HepG2 (cell line): ENCODE measurements around the gene RGS10. TPM values are rescaled to one million over a fixed set of nuclear protein-coding genes. Genes with fewer than 3 reads are reported as not detected.

ENCODE experiments used
- ATAC-seq: fragments of 200-7000 bp; cut with Tn5 transposase; 3 replicates; pipeline ENCODE4 v1.9.1; 2020; ENCODE audit warnings: mild to moderate bottlenecking, moderate library complexity
- BruUV-seq: library from RNA; stranded (reverse); fragments of 400-500 nt; replicated peaks from 2 replicates; lab custom pipeline; 2021; lab: Mats Ljungman, UMichigan
- CTCF ChIA-PET: fragments of 300-600 bp; formaldehyde crosslinking; extraction: SDS; loops from one replicate; lab custom pipeline; 2021; ENCODE audit warnings: low total read pairs, inconsistent platforms, low intra/inter-chr PET ratio; lab: Yijun Ruan, JAX
- POLR2A ChIA-PET: fragments of 350-600 bp; sonication (Branson Sonifier 250); formaldehyde crosslinking; loops from one replicate; lab custom pipeline; 2020; ENCODE audit warnings: antibody characterized with exemption, inconsistent platforms; lab: Yijun Ruan, JAX
- DNase-seq: peaks from one replicate; pipeline ENCODE4 v3.0.0-alpha.2; 2015; ENCODE audit warnings: low spot score
- FAIRE-seq: peaks from 3 replicates; lab custom pipeline; 2011; peaks lifted over from hg19 to GRCh38; lab: Jason Lieb, UNC
- H2AFZ ChIP-seq: one replicate; pipeline ENCODE4 v1.6.1; 2011; ENCODE audit warnings: low read length, inconsistent platforms
- H3K27ac ChIP-seq: fragments of 300-600 bp; 3 replicates; pipeline ENCODE4 v1.8.0; 2011; ENCODE audit warnings: mixed run types, mild to moderate bottlenecking, mixed read lengths, low read length, inconsistent platforms; ENCODE audit not compliant: insufficient read depth; ENCODE audit errors: extremely low read length
- H3K27me3 ChIP-seq, 2 experiments: fragments of 200-600 bp in 1 of 2; 2 replicates in 1 of 2; 3 replicates in 1 of 2; pipeline versions ENCODE4 v1.6.0 to v1.8.0; 2011; ENCODE audit warnings: low read length in 2 of 2, mild to moderate bottlenecking in 2 of 2, moderate library complexity in 2 of 2, inconsistent platforms in 1 of 2; ENCODE audit not compliant: insufficient read depth in 2 of 2, control insufficient read depth in 1 of 2
- H3K36me3 ChIP-seq, 2 experiments: fragments of 200-600 bp in 1 of 2; replicated peaks in 1 of 2; 2 replicates in 1 of 2; 3 replicates in 1 of 2; pipeline versions ENCODE4 v1.5.1 to v1.8.0; 2011; ENCODE audit warnings: low read length in 2 of 2, inconsistent platforms in 1 of 2; ENCODE audit not compliant: insufficient read depth in 2 of 2, control insufficient read depth in 1 of 2
- H3K4me1 ChIP-seq: 2 replicates; pipeline ENCODE4 v1.5.1; 2012; ENCODE audit warnings: low read length, inconsistent platforms; ENCODE audit not compliant: insufficient read depth
- H3K4me2 ChIP-seq: 2 replicates; pipeline ENCODE4 v1.6.0; 2011; ENCODE audit warnings: low read depth, low read length, inconsistent platforms
- H3K4me3 ChIP-seq, 3 experiments: fragments of 200-600 bp in 1 of 3; sonication (generic), shearing (Covaris generic) in 1 of 3; replicated peaks in 1 of 3; 2 replicates each; pipeline ENCODE4 v1.5.1; 2011 to 2016; ENCODE audit warnings: low read length in 3 of 3, inconsistent platforms in 2 of 3, low read depth in 2 of 3, mild to moderate bottlenecking in 2 of 3, control low read depth in 1 of 3, mixed read lengths in 1 of 3; ENCODE audit not compliant: insufficient read depth in 1 of 3
- H3K79me2 ChIP-seq: one replicate; pipeline ENCODE4 v1.6.1; 2011; ENCODE audit warnings: low read length, inconsistent platforms; ENCODE audit not compliant: insufficient read depth
- H3K9ac ChIP-seq: 2 replicates; pipeline ENCODE4 v1.6.0; 2011; ENCODE audit warnings: mild to moderate bottlenecking, low read depth, low read length, inconsistent platforms; ENCODE audit not compliant: insufficient read depth
- H3K9me3 ChIP-seq: 2 replicates; pipeline ENCODE4 v1.5.1; 2012; ENCODE audit warnings: mild to moderate bottlenecking, low read length
- H4K20me1 ChIP-seq: 2 replicates; pipeline ENCODE4 v1.6.0; 2011; ENCODE audit warnings: inconsistent platforms, mild to moderate bottlenecking, low read length, moderate library complexity; ENCODE audit not compliant: insufficient read depth
- ATRX ChIP-seq: sonication (generic); formaldehyde crosslinking; IDR thresholded peaks from 2 replicates; pipeline ENCODE4 v1.4.0; 2020; ENCODE audit warnings: missing genetic modification reagents, borderline replicate concordance
- BCL6 ChIP-seq: IDR thresholded peaks from 2 replicates; pipeline ENCODE4 v1.6.1; 2016; ENCODE audit warnings: missing genetic modification reagents, missing compliant biosample characterization
- CHCHD3 ChIP-seq: sonication (generic); formaldehyde crosslinking; IDR thresholded peaks from 2 replicates; pipeline ENCODE4 v1.8.0; 2022; ENCODE audit warnings: mild to moderate bottlenecking, missing genetic modification reagents, moderate library complexity
- FOXA3 ChIP-seq: IDR thresholded peaks from 2 replicates; pipeline ENCODE4 v1.6.1; 2016; ENCODE audit warnings: missing genetic modification reagents, missing compliant biosample characterization
- HOXD1 ChIP-seq: sonication (generic); formaldehyde crosslinking; IDR thresholded peaks from 2 replicates; pipeline ENCODE4 v1.5.0; 2020; ENCODE audit warnings: missing genetic modification reagents
- ONECUT2 ChIP-seq: sonication (generic); formaldehyde crosslinking; IDR thresholded peaks from 2 replicates; pipeline ENCODE4 v1.4.0; 2020; ENCODE audit warnings: missing genetic modification reagents
- RAD51 ChIP-seq: fragments of 450-650 bp; IDR thresholded peaks from 2 replicates; pipeline ENCODE4 v1.6.1; 2016; ENCODE audit warnings: borderline replicate concordance
- RARG ChIP-seq: sonication (generic); formaldehyde crosslinking; IDR thresholded peaks from 2 replicates; pipeline ENCODE4 v1.4.0; 2020; ENCODE audit warnings: low read depth, mild to moderate bottlenecking, missing genetic modification reagents
- RFXAP ChIP-seq: sonication (generic); formaldehyde crosslinking; IDR thresholded peaks from 2 replicates; pipeline ENCODE4 v1.4.0; 2020; ENCODE audit warnings: missing genetic modification reagents, borderline replicate concordance
- SP1 ChIP-seq, 2 experiments: fragments of 450-650 bp in 1 of 2; sonication (generic) in 1 of 2; formaldehyde crosslinking in 1 of 2; IDR thresholded peaks; 2 replicates each; pipeline versions ENCODE4 v1.4.0 to v1.6.1; 2016 to 2020; ENCODE audit warnings: missing genetic modification reagents in 1 of 2
- ZBTB1 ChIP-seq: sonication (generic); formaldehyde crosslinking; IDR thresholded peaks from 2 replicates; pipeline ENCODE4 v1.4.0; 2020; ENCODE audit warnings: missing genetic modification reagents, borderline replicate concordance
- ZMYM4 ChIP-seq: sonication (generic); formaldehyde crosslinking; IDR thresholded peaks from 2 replicates; pipeline ENCODE4 v1.8.1; 2023; ENCODE audit warnings: mild to moderate bottlenecking, missing genetic modification reagents
- ZNF33B ChIP-seq: sonication (generic); formaldehyde crosslinking; IDR thresholded peaks from 2 replicates; pipeline ENCODE4 v1.5.1; 2020; ENCODE audit warnings: mild to moderate bottlenecking, missing genetic modification reagents
- ZNF468 ChIP-seq: sonication (generic); formaldehyde crosslinking; IDR thresholded peaks from 2 replicates; pipeline ENCODE4 v1.8.0; 2022; ENCODE audit warnings: mild to moderate bottlenecking, moderate library complexity, missing genetic modification reagents
- ZNF674 ChIP-seq: sonication (generic); formaldehyde crosslinking; IDR thresholded peaks from 2 replicates; pipeline ENCODE4 v1.5.0; 2020; ENCODE audit warnings: low read depth, mild to moderate bottlenecking, missing genetic modification reagents
- WGBS: methylation state at CpG from one replicate; pipeline ENCODE4 v1.1.6; 2017; ENCODE audit warnings: low lambda C conversion rate; 5-methylcytosine and 5-hydroxymethylcytosine counted together
- in situ Hi-C: cut with HindIII; loops from 2 replicates; pipeline ENCODE4 v1.10.0; 2017; ENCODE audit warnings: low pct_unique_long_range_greater_than_20kb; ENCODE audit not compliant: extremely low pct_ligation_motif_present
- intact Hi-C: fragments of 100-400 bp; cut with micrococcal nuclease; formaldehyde crosslinking; loops from one replicate; pipeline ENCODE4 v1.10.0; 2022; ENCODE audit not compliant: unreplicated experiment
- polyA plus RNA-seq, 8 experiments: library from polyadenylated mRNA; depleted of rRNA in 3 of 8; stranded (reverse) in 7 of 8; unstranded in 1 of 8; fragments of >200 nt; fragmentation: Illumina TruSeq in 4 of 8; extraction: Trizol in 4 of 8; gene quantifications; 2 replicates each; pipeline versions ENCODE4 v1.2.1 to v1.2.3, GENCODE V29; 2011 to 2016; ENCODE audit warnings: low read depth in 4 of 8, missing spikeins in 1 of 8, mixed read lengths in 1 of 8; ENCODE audit not compliant: insufficient read depth in 1 of 8
- total RNA-seq, 5 experiments: library from RNA; depleted of rRNA; stranded (reverse); fragments of >200 nt; fragmentation: Illumina TruSeq; extraction: Trizol; gene quantifications; 2 replicates each; pipeline ENCODE4 v1.2.3, GENCODE V29; 2016; ENCODE audit warnings: low read depth in 1 of 5
- TF ChIP-seq, protein P1 (sequence below): sonication (generic); formaldehyde crosslinking; IDR thresholded peaks from 2 replicates; pipeline ENCODE4 v1.4.0; 2020; ENCODE audit warnings: mild to moderate bottlenecking, missing genetic modification reagents

RGS10 gene
- total and polyA plus RNA-seq, 2 of the 13 experiments (the other 11 are each of a cell fraction or from before 2014, with no cell fraction given), result 1.7 to 5.1 TPM

DNA sequence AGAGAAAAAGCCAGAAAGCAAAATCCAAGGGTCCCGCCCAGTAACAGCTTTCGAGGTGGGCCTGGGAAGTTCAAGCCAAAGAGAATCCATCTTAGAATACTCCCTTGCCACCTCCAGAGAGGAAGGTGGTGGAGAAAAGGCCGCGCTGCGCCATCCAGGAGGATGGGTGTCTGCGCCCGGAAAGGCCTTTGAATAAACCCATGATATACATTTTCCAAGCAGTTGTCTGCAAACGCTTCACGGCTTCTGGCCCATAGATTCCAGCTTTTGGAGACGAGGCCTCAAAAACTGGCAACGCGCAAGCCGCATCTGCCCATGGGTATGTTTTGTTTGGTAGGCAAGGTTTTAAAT lies 17.8 kb downstream of the RGS10 start:
- POLR2A ChIA-PET, result no interaction called here
- no peak overlapping the region for H3K4me2 ChIP-seq
- CTCF ChIA-PET, result no interaction called here
- TF ChIP-seq ZNF468, result no peak
- TF ChIP-seq FOXA3 (CRISPR knock-in tag), result no peak
- no peak for TF ChIP-seq RARG (CRISPR knock-in tag)
- no peak for TF ChIP-seq RFXAP (CRISPR knock-in tag)
- TF ChIP-seq ZBTB1, result no peak
- TF ChIP-seq ZNF33B, result no peak
- no peak for TF ChIP-seq BCL6 (CRISPR knock-in tag)
- no peak for TF ChIP-seq SP1 (IDR thresholded peaks at IDR 0.05)
- no peak for TF ChIP-seq SP1 (CRISPR knock-in tag; IDR thresholded peaks at IDR 0.05)
- TF ChIP-seq RAD51, result no peak
- no peak for TF ChIP-seq ATRX (CRISPR knock-in tag)
- TF ChIP-seq ONECUT2 (CRISPR knock-in tag), result no peak
- no peak for TF ChIP-seq ZMYM4 (CRISPR knock-in tag)
- TF ChIP-seq CHCHD3 (CRISPR knock-in tag), result no peak
- no peak for TF ChIP-seq ZNF674 (CRISPR knock-in tag)
- TF ChIP-seq, protein P1, sequence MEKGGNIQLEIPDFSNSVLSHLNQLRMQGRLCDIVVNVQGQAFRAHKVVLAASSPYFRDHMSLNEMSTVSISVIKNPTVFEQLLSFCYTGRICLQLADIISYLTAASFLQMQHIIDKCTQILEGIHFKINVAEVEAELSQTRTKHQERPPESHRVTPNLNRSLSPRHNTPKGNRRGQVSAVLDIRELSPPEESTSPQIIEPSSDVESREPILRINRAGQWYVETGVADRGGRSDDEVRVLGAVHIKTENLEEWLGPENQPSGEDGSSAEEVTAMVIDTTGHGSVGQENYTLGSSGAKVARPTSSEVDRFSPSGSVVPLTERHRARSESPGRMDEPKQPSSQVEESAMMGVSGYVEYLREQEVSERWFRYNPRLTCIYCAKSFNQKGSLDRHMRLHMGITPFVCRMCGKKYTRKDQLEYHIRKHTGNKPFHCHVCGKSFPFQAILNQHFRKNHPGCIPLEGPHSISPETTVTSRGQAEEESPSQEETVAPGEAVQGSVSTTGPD, result no peak
- no peak for TF ChIP-seq HOXD1 (CRISPR knock-in tag)
- intact Hi-C loops, result no loop called here
- no peak overlapping the region for H3K9ac ChIP-seq
- no peak overlapping the region for H3K27ac ChIP-seq
- H2AFZ ChIP-seq, result no peak overlapping the region
- WGBS, result 88% methylated on average over 13 of the region's 13 CpGs
- no peaks in the 10 kb centered on the region for H4K20me1 ChIP-seq
- H3K4me3 ChIP-seq, result no peak overlapping the region
- H3K9me3 ChIP-seq, result no peaks in the 10 kb centered on the region
- BruUV-seq, result no TSS peak
- H3K79me2 ChIP-seq, result no peaks in the 10 kb centered on the region
- DNase-seq (no peak), ATAC-seq (no peak), FAIRE-seq (no peak)
- peaks cover 22% of the 10 kb centered on the region for H3K4me1 ChIP-seq
- in situ Hi-C loops, result loop anchor here (25.0 kb wide), 1 partner anchor 337 kb away; the partner anchor contains the start of gene PRDX3
- H3K27me3 ChIP-seq, result no peaks in the 10 kb centered on the region
- H3K36me3 ChIP-seq, result no peaks in the 10 kb centered on the region
